ENCODE measurements around the gene CFAP100. TPM values are rescaled to one million over a fixed set of nuclear protein-coding genes. Genes with fewer than 3 reads are reported as not detected.

CFAP100 gene
- total and polyA plus RNA-seq, 2 experiments from 2014 or later: not detected

DNA sequence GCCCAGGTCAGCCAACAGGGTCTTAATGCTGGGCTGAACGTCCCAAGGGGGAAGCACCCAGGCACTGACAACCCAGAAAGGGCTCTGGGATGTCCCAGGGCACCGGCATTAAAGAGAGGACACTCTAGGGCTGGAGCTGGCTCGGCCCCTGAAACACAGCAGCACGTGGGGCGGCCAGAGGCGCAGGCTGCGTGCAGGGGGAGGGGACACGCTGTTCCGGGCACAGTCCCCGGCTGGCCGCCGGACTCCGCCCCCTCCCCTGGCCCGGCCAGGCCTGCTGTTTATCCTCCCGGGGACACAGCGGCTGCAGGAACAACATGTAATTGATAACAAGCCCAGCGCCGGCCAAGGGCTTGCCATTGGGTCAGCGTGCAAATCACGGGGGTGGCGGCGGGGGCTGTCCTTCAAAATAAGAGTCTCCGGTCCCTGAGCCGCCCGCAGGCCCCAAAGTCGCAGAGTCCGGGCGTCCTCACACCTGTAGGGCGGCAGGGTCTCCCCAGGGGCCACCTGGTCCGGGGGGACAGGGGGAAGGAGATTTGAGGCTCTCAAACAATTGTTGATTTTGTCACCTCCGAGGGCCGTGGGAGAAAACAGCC, 38.8 kb upstream of the CFAP100 start:
- under 1% methylated on average over 32 of the region's 32 CpGs for WGBS (ENCODE audit: low lambda C conversion rate, missing lambda C conversion rate)
- H3K79me2 ChIP-seq: peaks cover 3% of the 10 kb centered on the region
- no peaks in the 10 kb centered on the region for H3K36me3 ChIP-seq (replicated peaks; ENCODE audit: insufficient read depth, low read depth)
- H3K27ac ChIP-seq: peak overlapping the region; percentile 83
- no peak overlapping the region for H2AFZ ChIP-seq
- peaks cover 17% of the 10 kb centered on the region for H3K4me1 ChIP-seq (ENCODE audit: insufficient read depth)
- H3K27me3 ChIP-seq: peaks cover 27% of the 10 kb centered on the region
- peak; percentile 93 for DNase-seq (ENCODE audit: low spot score)
- TF ChIP-seq EZH2 (IDR thresholded peaks at IDR 0.05; ENCODE audit: borderline replicate concordance) (no peak), EZH2phosphoT487 (IDR thresholded peaks at IDR 0.05; ENCODE audit: low read depth, severe bottlenecking, unreplicated experiment) (no peak), CTCF (IDR thresholded peaks at IDR 0.05; ENCODE audit: poor library complexity) (no peak)
- no peaks in the 10 kb centered on the region for H3K9me3 ChIP-seq (ENCODE audit: low read depth)
- H3K9me2 ChIP-seq (replicated peaks; ENCODE audit: insufficient read depth): no peaks in the 10 kb centered on the region
- H3K4me2 ChIP-seq: peak overlapping the region; percentile 94
- H4K20me1 ChIP-seq (ENCODE audit: insufficient read depth, poor library complexity, severe bottlenecking): peaks cover 3% of the 10 kb centered on the region
- H3K4me3 ChIP-seq: peak overlapping the region; percentile 96

GRCh38 chr3:126356373-126357264, 38.1 kb upstream of the CFAP100 start:
- peak; percentile 44 for DNase-seq (ENCODE audit: low spot score)
- WGBS (ENCODE audit: low lambda C conversion rate, missing lambda C conversion rate): under 1% methylated on average over 43 of the region's 100 CpGs
- Histone ChIP-seq H3K36me3 (replicated peaks; ENCODE audit: insufficient read depth, low read depth) (no peaks in the 10 kb centered on the region), H3K4me3 (peak overlapping the region; percentile 96), H2AFZ (no peak overlapping the region), H4K20me1 (ENCODE audit: insufficient read depth, poor library complexity, severe bottlenecking) (peaks cover 3% of the 10 kb centered on the region), H3K9me2 (replicated peaks; ENCODE audit: insufficient read depth) (no peaks in the 10 kb centered on the region), H3K27ac (peak overlapping the region; percentile 83), H3K4me1 (ENCODE audit: insufficient read depth) (peaks cover 17% of the 10 kb centered on the region), H3K27me3 (peaks cover 31% of the 10 kb centered on the region), H3K4me2 (peak overlapping the region; percentile 94), H3K79me2 (peaks cover 3% of the 10 kb centered on the region), H3K9me3 (ENCODE audit: low read depth) (no peaks in the 10 kb centered on the region)
- TF ChIP-seq EZH2phosphoT487 (IDR thresholded peaks at IDR 0.05; ENCODE audit: low read depth, severe bottlenecking, unreplicated experiment): no peak
- no peak for TF ChIP-seq EZH2 (IDR thresholded peaks at IDR 0.05; ENCODE audit: borderline replicate concordance)
- TF ChIP-seq CTCF (IDR thresholded peaks at IDR 0.05; ENCODE audit: poor library complexity): no peak

DNA sequence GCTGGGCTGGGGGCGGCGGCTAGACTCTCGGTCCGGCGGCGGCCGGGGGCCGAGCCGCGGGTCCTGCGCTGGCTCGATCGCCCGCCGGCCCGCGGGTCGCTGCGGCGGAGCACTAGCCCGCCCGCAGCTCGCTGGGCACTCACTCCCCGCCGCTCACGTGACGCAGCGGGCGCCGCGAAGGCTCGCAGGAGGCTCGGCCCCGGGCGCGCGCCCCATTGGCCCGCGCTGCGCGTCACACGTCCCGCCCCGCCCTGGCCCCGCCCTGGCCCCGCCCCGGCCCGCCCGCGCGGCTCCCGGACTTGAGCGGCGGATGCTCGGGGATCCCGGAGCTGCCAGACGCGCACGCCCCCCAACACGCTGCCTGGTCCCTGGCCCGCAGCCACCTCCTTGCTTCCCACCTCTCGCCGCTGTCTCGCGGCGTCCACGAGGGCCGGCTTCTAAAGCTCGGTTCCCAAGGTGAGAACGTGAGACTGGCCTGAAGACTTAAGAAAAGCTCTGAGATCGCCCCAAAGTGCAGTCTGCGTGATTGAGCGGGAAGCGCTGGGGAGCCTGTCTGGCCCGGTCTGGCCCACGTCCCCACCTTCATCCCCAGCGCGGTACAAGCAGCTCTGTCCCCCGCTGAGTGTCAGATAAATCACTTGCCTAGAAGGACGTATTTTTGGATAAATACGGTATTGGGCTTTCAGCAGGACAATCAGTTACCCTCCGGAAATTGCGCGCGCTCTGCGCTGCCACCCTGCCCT, 37.2 kb upstream of the CFAP100 start, which contains the start of gene KLF15:
KLF15 (minus strand) TSS at position 114 of the 743 bp plus-strand sequence. CDS start 4,486 bp downstream, outside the sequence.
- peaks cover 3% of the 10 kb centered on the region for H4K20me1 ChIP-seq (ENCODE audit: insufficient read depth, poor library complexity, severe bottlenecking)
- WGBS (ENCODE audit: low lambda C conversion rate, missing lambda C conversion rate): under 1% methylated on average over 35 of the region's 86 CpGs
- H3K4me3 ChIP-seq: peak within 1 kb of the TSS; percentile 96
- no peaks in the 10 kb centered on the region for H3K9me2 ChIP-seq (replicated peaks; ENCODE audit: insufficient read depth)
- no peaks in the 10 kb centered on the region for H3K36me3 ChIP-seq (replicated peaks; ENCODE audit: insufficient read depth, low read depth)
- H3K4me1 ChIP-seq (ENCODE audit: insufficient read depth): peaks cover 17% of the 10 kb centered on the region
- peaks cover 31% of the 10 kb centered on the region for H3K27me3 ChIP-seq
- H3K27ac ChIP-seq: peak within 1 kb of the TSS; percentile 83
- H3K9me3 ChIP-seq (ENCODE audit: low read depth): no peaks in the 10 kb centered on the region
- H2AFZ ChIP-seq: peak within 1 kb of the TSS; percentile 85
- DNase-seq (ENCODE audit: low spot score): peak; percentile 97
- H3K79me2 ChIP-seq: peaks cover 3% of the 10 kb centered on the region
- peak within 1 kb of the TSS; percentile 100 for H3K4me2 ChIP-seq
- TF ChIP-seq EZH2 (IDR thresholded peaks at IDR 0.05; ENCODE audit: borderline replicate concordance): no peak
- TF ChIP-seq EZH2phosphoT487 (IDR thresholded peaks at IDR 0.05; ENCODE audit: low read depth, severe bottlenecking, unreplicated experiment): no peak
- TF ChIP-seq CTCF (IDR thresholded peaks at IDR 0.05; ENCODE audit: poor library complexity): no peak

Measured in hepatocyte (in vitro differentiated cells).